GM19351 (cell line): ENCODE measurements around the gene PBXIP1.
A peak's percentile ranks its signal among the peaks of the same experiment; 100 is the strongest.
"Not testable (repeated sequence)": the region's sequence is repeated elsewhere in the genome, so short reads cannot be mapped to it uniquely, and the experiment has no call there.

ENCODE experiments used
- ATAC-seq: cut with Tn5 transposase; IDR thresholded peaks from one replicate; pipeline ENCODE4 v1.9.1; 2021; ENCODE audit warnings: mild to moderate bottlenecking, moderate library complexity; ENCODE audit not compliant: unreplicated experiment

Gene PBXIP1

DNA sequence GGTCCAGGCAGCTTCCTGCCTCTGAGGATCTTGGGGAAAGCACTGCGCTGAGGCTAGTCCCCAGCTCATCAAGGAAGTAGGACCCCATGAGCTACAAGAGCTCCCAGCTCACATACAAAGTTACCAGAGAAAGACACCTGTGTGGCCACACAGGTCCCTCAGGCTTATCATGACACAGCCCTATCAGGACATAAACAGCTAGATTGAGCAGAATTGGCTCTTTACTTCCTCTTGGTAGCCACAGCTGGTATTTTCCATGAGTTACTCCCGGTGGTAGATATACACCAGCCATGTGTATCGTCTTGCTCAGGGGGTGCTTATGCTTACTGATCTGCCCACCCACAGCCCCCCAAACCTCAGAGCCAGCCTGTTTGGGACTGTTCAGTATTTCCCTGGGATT is 38.7 kb upstream of the PBXIP1 start:
- no peak for ATAC-seq

DNA sequence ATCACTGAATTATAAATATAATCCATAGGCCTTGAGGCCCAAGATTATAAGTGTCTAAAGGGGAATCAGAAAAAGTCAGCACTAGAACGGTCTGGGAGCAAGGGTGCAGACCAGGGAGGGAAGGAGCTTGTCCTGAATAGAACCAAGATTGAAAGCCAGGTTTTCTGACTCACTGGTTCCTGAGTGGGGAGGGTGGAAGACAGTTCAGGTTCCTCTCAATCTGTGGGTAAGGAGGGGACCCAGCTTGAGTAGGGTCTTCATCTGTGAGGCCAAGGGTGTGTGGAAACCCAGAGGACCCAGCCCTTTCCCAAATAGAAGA is 38.3 kb upstream of the PBXIP1 start:
- ATAC-seq = no peak

DNA sequence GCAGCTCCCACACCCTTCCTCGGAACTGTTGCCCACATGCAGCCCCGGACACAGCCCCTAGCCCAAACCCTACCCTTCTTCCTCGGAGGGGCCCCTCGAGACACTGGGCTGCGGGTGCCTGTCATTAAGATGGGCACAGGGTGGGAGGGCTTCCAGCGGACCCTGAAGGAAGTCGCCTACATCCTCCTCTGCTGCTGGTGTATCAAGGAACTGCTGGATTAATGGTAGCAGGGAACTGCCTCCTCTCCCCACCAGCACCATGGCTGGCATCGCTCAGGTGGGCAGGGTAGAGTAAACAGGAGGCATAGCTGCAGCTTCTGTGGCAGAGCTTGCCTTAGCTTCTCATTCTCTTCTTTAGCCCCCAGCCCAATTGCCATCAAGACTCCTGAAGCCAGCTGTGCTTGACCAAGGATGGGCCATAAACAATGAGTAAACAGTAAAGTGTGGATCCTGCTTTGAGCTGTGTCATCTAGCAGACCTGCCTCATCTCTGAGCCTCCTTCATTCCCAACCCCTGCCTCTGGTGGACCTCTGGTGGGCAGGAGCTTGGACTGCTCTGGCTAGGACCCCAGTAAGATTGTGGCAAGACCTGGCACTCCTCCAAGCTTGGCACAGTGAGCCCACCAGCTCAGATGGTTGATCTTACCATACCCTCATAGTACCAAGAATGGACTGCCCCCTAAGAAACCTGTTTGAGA is 37.8 kb upstream of the PBXIP1 start, which contains the start of gene LENEP:
Gene LENEP, plus strand, starts transcription at position 15 of the 697 bp plus-strand sequence. Its CDS starts 22 bp downstream, at position 37.
- ATAC-seq = no peak

DNA sequence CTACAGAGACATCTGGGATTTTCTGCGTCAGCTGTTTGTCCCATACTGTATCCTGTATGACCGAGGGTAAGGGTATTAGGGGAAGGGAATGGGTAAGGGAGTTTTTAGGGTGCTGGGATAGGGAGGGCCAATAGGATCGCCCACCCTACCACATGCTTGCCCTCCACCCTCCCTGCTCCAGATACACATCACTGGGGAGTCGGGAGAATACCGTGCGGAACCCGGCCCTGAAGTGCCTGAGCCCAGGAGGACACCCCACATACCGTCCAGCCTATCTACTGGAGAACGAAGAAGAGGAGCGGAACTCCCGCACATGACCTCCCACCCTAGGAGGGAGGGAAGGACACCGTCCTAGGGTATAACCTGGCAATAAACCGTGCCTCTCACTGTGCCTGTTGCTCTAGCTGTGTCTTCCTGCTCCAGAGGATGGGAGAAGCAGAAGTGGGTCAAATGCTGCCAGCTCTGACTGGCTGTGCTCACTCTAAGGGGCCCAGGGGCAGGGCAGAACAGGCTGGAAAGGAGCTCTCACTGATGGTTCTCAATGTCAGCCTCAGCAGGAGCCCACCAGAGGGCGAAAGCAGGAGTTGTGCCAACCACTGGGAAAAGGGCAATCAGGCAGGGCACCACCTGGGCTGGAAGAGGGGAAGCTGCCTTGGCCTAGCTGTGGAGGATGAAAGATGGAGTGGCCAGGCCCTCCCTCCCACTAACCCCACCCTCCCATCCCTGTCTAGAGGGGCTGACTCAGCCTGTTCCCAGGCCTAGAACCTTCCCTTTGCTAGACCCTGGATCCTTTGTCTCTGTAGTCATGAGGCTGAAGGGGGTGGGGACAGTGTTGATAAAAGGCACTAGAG is 37.0 kb upstream of the PBXIP1 start:
- ATAC-seq = no peak

DNA sequence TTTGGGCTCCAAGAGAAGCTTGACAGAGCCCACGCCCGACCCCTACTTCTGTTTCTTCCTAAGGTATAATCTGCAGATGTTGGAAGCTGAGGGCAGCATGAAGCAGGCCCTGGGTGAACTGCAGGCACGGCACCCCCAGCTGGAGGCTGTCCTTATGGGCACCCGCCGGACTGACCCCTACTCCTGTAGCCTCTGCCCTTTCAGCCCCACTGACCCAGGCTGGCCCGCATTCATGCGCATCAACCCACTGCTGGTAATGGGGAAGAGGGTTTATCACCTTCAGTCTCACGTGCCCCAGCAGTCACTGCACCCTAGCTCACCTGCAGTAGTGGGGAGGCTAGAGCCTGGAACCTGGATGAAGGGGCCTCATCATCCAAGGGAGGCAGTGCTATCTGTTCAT is 34.4 kb upstream of the PBXIP1 start:
- no peak for ATAC-seq

DNA sequence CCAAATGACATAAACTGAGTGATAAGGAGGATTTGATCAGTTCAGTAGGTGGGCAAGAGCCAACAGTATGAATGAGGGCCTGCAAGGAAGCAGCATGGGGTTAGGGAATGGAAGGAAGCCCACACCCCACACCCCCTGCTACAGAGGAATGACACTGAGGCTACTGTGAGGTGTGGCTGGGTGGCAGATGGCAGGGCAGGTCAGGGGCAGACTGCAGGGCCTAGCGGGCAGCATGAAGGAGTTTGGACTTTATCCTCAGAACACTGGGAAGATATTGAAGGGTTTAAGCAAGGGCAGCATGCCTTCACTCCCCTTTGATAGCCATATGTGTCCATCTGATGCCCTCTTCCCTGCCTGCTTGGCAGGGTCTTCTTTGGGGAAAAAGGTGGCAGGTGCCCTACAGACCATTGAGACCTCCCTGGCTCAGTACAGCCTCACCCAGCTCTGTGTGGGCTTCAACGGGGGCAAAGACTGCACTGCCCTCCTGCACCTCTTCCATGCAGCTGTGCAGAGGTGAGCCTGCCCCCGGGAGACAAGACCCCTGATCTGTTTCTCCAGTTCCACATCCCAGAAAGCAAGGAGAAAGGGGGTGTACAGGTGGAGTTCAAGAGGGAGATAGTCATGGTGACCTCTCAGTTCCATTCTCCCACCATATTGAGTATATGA is 33.4 kb upstream of the PBXIP1 start:
- ATAC-seq = no peak

DNA sequence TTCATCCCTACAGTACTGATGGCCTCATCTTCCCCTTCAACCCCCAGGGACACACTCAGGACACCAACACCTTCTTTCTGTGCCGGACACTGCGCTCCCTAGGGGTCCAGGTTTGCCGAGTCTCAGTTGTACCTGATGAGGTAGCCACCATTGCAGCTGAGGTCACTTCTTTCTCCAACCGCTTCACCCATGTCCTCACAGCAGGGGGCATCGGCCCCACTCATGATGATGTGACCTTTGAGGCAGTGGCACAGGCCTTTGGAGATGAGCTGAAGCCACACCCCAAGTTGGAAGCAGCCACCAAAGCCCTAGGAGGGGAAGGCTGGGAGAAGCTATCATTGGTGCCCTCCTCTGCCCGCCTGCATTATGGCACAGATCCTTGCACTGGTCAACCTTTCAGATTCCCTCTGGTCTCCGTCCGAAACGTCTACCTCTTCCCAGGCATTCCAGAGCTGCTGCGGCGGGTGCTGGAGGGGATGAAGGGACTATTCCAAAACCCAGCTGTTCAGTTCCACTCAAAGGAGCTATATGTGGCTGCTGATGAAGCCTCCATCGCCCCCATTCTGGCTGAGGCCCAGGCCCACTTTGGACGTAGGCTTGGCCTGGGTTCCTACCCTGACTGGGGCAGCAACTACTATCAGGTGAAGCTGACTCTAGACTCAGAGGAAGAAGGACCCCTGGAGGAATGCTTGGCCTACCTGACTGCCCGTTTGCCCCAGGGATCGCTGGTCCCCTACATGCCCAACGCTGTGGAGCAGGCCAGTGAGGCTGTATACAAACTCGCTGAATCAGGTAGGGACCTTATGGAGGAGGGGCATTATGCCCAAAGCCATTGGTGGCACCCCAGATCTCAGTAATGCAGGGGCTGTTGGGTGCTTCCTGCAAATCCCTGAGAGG is 32.4 kb upstream of the PBXIP1 start:
- no peak for ATAC-seq

DNA sequence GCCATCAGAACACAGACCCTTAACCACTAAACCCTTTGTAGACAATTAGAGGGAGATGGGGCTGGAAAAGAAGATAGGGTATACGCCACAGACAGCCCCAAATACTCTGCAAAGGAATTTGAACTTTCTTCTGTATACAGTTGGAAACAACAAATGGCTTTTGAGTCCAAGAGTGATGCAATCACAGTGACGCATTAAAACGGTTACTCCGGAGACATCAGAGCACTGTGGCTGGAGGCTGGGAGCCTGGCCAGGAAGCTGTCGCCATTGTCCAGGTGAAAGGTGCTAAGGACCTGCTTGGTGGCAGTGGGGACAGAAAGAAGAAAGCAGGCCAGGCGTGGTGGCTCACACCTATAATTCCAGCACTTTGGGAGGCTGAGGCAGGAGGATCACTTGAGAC is 31.4 kb upstream of the PBXIP1 start:
- ATAC-seq = no peak

DNA sequence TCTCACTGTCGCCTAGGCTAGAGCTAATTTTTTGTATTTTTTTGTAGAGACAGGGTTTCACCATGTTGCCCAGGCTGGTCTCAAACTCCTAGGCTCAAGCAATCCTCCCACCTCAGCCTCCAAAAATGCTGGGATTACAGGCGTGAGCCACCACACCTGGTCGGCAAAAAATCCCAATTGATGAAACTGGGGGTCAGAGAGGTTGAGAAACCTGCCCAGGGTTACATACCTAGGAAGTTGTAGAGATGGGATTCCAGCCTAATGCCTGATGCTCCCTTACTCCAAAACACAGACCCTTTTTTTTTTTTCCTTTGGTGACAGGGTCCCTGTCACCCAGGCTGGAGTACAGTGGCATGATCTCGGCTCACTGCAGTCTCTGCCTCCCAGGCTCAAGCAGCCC is 30.8 kb upstream of the PBXIP1 start:
- ATAC-seq = not testable (repeated sequence)

DNA sequence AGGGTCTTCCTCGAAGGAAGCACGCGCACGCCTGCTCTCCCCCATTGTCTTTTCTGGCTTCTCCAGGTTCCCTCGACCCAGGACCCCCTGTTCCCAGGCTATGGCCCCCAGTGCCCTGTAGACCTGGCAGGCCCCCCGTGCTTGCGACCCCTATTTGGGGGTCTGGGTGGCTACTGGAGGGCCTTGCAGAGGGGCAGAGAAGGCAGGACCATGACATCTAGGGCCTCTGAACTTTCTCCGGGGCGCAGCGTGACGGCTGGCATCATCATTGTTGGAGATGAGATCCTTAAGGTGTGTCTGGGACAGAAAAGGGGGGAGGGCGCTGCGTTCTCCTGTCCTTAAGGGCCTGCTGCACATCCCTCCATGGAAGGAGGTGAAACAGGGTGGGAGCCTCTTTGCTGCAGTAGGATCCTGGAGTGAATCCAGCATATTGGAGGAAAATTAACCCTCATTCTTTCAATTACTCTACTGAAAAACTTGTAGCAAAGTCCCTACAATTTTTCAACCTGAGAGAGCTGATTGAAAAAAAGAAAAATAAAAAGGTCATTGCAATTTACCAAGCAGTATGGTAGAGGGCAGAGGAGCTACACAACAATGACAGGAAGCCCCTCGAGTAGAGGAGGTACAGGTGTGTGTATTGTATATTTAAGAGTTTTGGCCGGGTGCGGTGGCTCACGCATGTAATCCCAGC is 28.0 kb upstream of the PBXIP1 start:
- ATAC-seq = no peak

DNA sequence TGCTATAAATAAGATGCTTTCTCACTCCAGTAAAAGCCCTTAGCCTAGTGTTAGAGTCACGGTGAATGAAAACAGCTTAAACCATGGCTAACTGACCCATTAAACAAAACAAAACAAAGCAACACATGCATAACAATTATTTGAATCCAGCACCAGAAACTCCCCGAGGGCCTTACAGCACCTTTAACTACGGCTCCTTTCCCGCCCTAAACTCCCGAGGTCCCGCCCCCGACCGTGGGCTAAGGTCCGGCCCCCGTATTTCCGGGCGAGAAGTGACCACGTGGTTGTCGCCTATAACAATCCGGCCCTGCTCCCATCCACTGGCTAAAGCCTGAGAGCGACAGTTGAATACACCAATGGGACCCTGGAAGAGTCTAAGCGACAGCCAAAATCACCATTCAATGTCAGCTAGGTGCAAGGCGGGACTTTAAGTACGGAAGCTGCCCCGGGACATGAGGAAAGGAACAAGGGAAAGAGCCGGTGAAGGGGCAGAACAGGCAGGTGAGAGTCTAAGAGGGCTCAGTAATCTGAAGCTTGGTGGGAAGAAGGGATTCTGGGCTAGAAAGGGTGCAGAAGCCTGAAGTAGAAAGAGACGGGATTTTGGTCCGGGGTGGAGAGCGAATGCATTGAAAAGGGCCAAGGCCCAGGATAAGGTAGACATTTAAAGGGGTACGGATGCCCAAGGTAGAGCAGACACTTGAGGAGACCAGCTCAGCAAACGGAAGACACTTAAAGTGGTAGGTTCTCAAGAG is 27.2 kb upstream of the PBXIP1 start, which contains the start of gene FLAD1:
Gene FLAD1, plus strand, starts transcription at position 448 of the 752 bp plus-strand sequence. CDS start 351 bp downstream, outside the sequence.
- ATAC-seq = peak; percentile 99

DNA sequence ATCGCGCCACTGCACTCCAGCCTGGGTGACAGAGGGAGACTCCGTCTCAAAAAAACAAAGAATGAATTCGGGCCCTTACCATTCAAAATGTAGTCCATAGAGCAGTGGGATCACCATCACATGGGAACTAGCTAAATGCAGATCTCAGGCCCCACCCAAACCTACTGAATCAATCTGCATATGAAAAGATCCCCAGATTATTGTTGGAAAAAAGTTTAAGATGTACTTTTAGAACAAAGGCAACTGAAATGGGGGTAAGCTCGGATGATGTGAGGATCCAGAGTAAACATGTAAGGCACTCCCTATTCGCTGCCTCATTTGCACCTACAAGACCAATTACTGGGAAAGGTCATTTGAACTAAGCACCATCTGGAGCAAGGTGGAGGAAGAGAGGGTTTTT is 26.4 kb upstream of the PBXIP1 start:
- ATAC-seq = no peak

DNA sequence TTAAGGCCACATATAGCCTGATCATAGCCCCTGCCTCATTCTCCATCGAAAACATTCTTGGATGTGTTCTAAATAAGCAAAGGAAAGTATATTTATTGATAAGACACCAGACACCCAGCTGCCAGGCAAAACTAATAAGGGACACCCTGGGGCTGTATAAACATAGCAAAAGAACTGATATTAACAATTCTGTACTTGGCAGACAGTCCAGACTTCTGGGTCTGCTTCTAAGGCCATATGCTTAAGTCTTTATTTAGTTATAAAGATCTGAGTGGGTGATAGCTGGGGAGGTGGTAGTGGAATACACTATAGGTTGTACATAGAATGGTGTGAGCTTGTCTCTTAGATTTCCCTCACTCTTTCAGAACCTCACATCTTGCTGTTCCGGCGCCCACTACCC is 22.5 kb upstream of the PBXIP1 start:
- ATAC-seq = no peak

DNA sequence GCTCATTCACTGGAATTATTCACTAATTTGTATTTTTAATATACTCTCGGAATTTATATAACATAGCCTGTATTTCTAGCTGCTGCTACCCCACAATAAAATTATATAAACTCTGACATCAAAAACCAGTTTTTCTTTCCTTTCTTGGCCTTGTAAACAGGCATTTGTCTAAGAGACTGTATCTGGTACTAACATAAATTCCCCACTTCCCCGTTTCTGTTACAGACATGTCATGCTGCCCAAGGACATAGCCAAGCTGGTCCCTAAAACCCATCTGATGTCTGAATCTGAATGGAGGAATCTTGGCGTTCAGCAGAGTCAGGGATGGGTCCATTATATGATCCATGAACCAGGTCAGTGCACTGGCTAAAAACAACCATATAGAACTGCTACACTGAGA is 21.9 kb upstream of the PBXIP1 start:
- not testable (repeated sequence) for ATAC-seq

DNA sequence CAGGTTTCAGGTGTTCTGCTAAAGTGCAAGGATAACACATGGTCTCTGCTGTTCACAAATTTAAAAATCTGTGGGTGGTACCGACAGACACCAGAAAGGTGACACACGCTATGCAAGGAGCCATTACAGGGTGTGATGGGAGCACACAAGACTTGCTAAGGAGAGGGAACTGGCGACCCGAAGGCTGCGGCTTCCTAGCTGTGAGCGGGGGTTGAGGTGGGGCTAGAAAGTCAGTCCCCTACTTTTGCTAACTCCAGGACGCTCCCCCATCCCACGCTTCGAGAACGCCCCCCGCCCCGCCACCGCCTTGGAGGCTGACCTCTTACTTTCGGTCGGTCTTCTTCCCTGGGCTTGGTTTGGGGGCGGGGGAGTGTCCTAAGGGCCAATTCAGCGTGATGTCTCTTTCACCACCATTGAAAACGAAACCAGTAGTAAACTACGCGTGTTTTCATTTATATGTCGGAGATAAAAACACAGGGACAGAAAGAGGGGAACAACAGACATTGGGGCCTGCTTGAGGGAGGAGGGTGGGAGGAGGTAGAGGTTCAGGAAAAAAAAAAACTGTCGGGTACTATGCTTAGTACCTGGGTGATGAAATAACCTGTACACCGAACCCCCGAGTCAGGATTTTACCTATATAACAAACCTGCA is 19.6 kb upstream of the PBXIP1 start:
- ATAC-seq = no peak

DNA sequence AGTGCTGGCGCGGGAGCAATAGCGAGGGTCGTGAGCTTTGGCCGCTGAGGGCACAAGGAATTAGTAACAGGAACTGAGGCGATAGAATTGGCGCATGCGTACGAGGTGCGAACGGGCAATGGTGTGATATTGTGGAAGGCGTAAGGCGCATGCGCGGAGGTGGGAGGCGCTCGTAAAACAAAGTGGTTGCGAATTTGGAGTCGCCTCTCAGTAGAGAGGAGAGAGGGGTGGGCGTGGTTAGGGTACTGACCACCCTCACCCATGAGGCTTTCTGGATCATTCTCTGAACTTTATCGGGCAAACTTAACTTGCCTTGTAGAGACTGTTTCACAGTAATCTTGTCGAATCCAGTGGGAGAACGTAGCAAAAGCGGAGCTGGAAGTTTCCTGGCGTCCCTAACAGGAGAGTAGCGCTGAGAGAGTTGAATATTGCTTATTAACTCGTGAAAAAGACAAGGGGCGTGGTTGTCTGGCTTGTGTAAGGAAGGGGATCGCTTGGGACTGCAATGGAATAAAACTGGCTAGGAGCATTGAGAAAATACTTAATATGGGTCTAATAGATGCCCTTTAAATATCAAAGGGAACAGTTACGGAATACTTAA is 19.0 kb upstream of the PBXIP1 start:
- peak; percentile 47 for ATAC-seq

DNA sequence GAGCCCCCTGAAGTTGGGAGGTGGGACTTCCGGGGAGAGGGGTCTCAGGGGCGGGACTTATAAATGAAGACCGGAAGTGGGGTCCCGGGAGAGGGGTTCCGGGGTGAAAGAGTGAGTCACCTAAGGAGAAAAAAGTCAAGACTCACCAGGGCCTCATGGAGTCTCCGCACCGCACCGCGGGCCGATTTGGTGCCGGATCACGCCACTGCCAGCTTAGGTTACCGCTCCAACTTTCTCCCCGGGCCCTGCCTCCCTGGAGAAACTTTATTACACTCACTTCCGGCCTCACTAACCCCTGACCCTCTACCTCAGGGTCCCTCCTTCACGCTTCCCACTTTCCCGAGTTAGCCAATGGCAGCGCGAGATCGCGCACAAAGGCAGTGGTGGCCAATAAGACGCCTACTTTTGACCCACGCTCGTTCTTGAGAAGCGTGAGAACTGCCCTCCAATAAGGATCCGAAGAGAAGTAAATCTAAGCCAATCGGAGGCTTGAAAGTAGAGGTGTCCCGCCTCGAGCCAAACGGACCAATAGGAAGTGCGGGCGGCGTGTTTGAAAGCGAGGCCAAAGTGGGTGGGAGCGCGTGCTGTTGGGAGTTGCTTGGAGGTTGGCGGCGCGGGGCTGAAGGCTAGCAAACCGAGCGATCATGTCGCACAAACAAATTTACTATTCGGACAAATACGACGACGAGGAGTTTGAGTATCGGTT is 18.4 kb upstream of the PBXIP1 start, which contains the start of gene CKS1B:
Gene CKS1B, plus strand, starts transcription at position 580 of the 706 bp plus-strand sequence. Its CDS starts 65 bp downstream, at position 645.
- peak; percentile 70 for ATAC-seq
